ENCODE results near the gene ATP9A. TPM values are rescaled to one million over a fixed set of nuclear protein-coding genes. Genes with fewer than 3 reads are reported as not detected.

ATP9A gene
- total RNA-seq, 1 experiment from 2014 or later = 16.8 TPM

- Histone ChIP-seq H4K20me1 (ENCODE audit: insufficient read depth) (no peaks in the 10 kb centered on the region), H3K9me2 (ENCODE audit: insufficient read depth) (no peaks in the 10 kb centered on the region), H2AFZ (ENCODE audit: low read depth, low read length, poor library complexity, severe bottlenecking) (no peak overlapping the region), H3K9ac (ENCODE audit: low read length) (no peak overlapping the region), H3K79me2 (ENCODE audit: insufficient read depth, low read length) (no peaks in the 10 kb centered on the region), H3K4me3 (replicated peaks in 1 of 2; ENCODE audit: low read depth in 1 of 2, low read length in 2 of 2) (no peak overlapping the region), H3K9me3 (ENCODE audit: control insufficient read depth in 1 of 2, insufficient read depth in 1 of 2, low read depth in 1 of 2, low read length in 2 of 2) (no peaks in the 10 kb centered on the region), H3K4me2 (ENCODE audit: low read length) (no peak overlapping the region), H3K4me1 (ENCODE audit: control insufficient read depth in 1 of 2, insufficient read depth in 2 of 2, low read length in 2 of 2) (no peaks in the 10 kb centered on the region), H3K27me3 (ENCODE audit: insufficient read depth, low read length) (no peaks in the 10 kb centered on the region), H3K36me3 (ENCODE audit: control insufficient read depth in 1 of 2, insufficient read depth in 2 of 2, low read length in 2 of 2) (no peaks in the 10 kb centered on the region), H3K27ac (ENCODE audit: low read depth, low read length) (no peak overlapping the region)
- intact Hi-C loops (cut with micrococcal nuclease) = no loop called here
- no TSS peak for BruUV-seq (replicated peaks)
- ChIA-PET RAD21 (ENCODE audit: low non-redundant PET in 1 of 2, low total read pairs in 2 of 2, uncharacterized antibody in 2 of 2, unreplicated experiment in 2 of 2) (no interaction called here), CTCF (no interaction called here), POLR2A (no interaction called here)
- no peak for TF ChIP-seq ZBTB33 (IDR thresholded peaks at IDR 0.05; ENCODE audit: extremely low read depth, insufficient replicate concordance, low read length)
- TF ChIP-seq EZH2phosphoT487 (IDR thresholded peaks at IDR 0.05; ENCODE audit: borderline replicate concordance) = no peak
- TF ChIP-seq FOSL1 (IDR thresholded peaks at IDR 0.05; ENCODE audit: low read depth) = no peak
- TF ChIP-seq ZFX (IDR thresholded peaks at IDR 0.05) = no peak
- TF ChIP-seq JUND (IDR thresholded peaks at IDR 0.05) = no peak
- TF ChIP-seq, protein P1, sequence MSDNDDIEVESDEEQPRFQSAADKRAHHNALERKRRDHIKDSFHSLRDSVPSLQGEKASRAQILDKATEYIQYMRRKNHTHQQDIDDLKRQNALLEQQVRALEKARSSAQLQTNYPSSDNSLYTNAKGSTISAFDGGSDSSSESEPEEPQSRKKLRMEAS (IDR thresholded peaks at IDR 0.05) = no peak
- TF ChIP-seq CBX3 (IDR thresholded peaks at IDR 0.05; ENCODE audit: low read depth) = no peak
- TF ChIP-seq, protein P2, sequence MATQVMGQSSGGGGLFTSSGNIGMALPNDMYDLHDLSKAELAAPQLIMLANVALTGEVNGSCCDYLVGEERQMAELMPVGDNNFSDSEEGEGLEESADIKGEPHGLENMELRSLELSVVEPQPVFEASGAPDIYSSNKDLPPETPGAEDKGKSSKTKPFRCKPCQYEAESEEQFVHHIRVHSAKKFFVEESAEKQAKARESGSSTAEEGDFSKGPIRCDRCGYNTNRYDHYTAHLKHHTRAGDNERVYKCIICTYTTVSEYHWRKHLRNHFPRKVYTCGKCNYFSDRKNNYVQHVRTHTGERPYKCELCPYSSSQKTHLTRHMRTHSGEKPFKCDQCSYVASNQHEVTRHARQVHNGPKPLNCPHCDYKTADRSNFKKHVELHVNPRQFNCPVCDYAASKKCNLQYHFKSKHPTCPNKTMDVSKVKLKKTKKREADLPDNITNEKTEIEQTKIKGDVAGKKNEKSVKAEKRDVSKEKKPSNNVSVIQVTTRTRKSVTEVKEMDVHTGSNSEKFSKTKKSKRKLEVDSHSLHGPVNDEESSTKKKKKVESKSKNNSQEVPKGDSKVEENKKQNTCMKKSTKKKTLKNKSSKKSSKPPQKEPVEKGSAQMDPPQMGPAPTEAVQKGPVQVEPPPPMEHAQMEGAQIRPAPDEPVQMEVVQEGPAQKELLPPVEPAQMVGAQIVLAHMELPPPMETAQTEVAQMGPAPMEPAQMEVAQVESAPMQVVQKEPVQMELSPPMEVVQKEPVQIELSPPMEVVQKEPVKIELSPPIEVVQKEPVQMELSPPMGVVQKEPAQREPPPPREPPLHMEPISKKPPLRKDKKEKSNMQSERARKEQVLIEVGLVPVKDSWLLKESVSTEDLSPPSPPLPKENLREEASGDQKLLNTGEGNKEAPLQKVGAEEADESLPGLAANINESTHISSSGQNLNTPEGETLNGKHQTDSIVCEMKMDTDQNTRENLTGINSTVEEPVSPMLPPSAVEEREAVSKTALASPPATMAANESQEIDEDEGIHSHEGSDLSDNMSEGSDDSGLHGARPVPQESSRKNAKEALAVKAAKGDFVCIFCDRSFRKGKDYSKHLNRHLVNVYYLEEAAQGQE (IDR thresholded peaks at IDR 0.05; ENCODE audit: low read depth) = no peak
- no peak for TF ChIP-seq EGR1 (IDR thresholded peaks at IDR 0.05; ENCODE audit: low read depth)
- no peak for TF ChIP-seq ELF1 (IDR thresholded peaks at IDR 0.05; ENCODE audit: borderline replicate concordance, low read depth)
- no peak for TF ChIP-seq POLR2AphosphoS5 (IDR thresholded peaks at IDR 0.05; ENCODE audit: low read depth, low read length)
- TF ChIP-seq SIN3A (IDR thresholded peaks at IDR 0.05; ENCODE audit: low read depth) = no peak
- no peak for TF ChIP-seq CEBPB (IDR thresholded peaks at IDR 0.05; ENCODE audit: low read depth)
- ATAC-seq (no peak), DNase-seq (ENCODE audit: low read depth, low spot score) (no peak)
Observed at GRCh38 chr20:51551186-51551585, 217.0 kb downstream of the ATP9A start.

All from HCT116 (cell line).